Breast epithelium (tissue), 3 donors: ENCODE data around the gene ATP8B1.

ENCODE experiments used
- CTCF ChIP-seq, 3 donors: fragments of 450-650 bp; IDR thresholded peaks; one replicate each; pipeline ENCODE4 v1.5.1; 2016 to 2017; ENCODE audit warnings: antibody characterized with exemption in 3 of 3, mild to moderate bottlenecking in 3 of 3, moderate library complexity in 3 of 3
- POLR2A ChIP-seq: fragments of 450-650 bp; IDR thresholded peaks from one replicate; pipeline ENCODE4 v1.6.1; 2016; ENCODE audit warnings: antibody characterized with exemption, mild to moderate bottlenecking, moderate library complexity
- POLR2AphosphoS5 ChIP-seq, 3 donors: sonication (generic); formaldehyde crosslinking; IDR thresholded peaks; one replicate each; pipeline ENCODE4 v1.6.1; 2017; ENCODE audit warnings: antibody characterized with exemption in 3 of 3

- TF ChIP-seq CTCF (IDR thresholded peaks at IDR 0.05), result no peak
- no peak for TF ChIP-seq POLR2A
- TF ChIP-seq POLR2AphosphoS5 (IDR thresholded peaks at IDR 0.05), result no peak
These were observed 1.4 kb upstream of the ATP8B1 start for GRCh38 chr18:57804557-57804956.
